HG02798 (cell line): ENCODE measurements around the gene AVPI1.

Source experiments
- ATAC-seq: cut with Tn5 transposase; IDR thresholded peaks from one replicate; pipeline ENCODE4 v1.9.1; 2021; ENCODE audit warnings: mild to moderate bottlenecking; ENCODE audit not compliant: unreplicated experiment, poor library complexity

AVPI1 gene, protein sequence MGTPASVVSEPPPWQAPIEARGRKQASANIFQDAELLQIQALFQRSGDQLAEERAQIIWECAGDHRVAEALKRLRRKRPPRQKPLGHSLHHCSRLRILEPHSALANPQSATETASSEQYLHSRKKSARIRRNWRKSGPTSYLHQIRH

DNA sequence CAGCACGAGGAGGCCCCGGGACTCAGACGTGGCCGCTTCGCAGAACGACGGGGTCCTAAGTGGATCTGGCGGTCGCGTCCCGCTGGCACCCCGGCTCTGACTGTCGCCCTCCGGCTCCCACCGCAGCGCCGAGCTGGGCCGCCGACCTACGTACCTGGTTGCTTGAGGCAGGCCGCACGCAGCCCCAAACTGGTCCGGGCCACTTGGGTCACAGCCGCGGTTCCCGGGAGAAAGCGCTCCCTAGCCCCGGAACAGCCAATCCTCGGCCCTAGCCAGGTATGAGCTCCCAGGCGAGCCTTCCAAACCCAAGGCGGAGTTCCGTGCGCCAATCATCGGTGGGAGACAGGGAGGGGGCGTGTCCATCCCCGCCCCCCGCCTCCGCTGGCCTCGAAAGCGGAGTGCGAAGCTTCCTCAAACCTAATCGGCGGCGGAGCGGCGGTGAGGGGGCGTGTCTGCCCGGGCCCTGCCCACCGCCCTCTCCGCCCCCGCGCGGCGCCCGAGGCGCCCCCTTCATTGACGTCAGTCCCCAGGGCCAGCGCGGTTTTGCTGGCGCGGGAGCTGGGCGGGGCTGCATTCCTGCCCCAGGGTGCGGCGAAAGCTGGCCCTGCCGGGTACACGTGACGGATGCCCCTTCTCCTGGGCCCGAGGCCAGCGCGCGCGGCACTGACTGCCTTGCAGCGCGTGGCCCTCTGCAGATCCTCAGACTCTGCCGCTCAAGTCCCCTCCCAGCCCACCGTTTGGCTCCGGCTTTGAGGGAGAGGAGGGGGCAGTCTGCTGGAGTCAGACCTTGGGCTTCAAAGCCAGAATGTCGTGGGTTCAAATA lies at the start of gene AVPI1:
AVPI1 (minus strand) TSS at position 280 of the 823 bp plus-strand sequence. CDS start 7,336 bp downstream, outside the sequence.
- ATAC-seq: peak; percentile 95

DNA sequence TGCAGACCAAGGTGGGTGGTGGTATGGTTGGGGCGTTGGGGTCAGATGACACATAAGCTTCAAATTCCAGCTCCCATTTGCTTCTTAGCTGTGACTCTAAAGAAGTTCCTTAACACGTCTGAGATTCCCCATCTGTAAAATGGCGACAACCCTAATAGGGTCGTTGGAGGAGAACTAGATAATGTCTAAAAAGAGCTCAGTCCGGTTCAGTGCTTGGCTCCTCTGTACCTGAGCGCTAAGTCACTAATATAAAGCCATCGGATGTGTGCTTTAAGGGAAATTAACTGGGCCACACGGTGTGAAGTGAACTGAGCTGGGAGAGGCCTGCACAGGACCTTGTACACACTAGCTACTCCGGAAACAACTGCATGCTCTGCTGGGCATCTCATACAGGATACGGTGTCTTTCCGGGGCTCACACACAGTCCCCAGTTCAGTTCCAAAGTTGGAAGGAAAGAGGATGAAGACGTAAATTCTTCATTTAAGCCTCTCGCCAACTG lies 49.4 kb upstream of the AVPI1 start:
- ATAC-seq: peak; percentile 29

GRCh38 chr10:97734021-97734420 lies 47.0 kb upstream of the AVPI1 start:
- no peak for ATAC-seq

- no peak for ATAC-seq
Observed at GRCh38 chr10:97733256-97733655, 46.2 kb upstream of the AVPI1 start.

DNA sequence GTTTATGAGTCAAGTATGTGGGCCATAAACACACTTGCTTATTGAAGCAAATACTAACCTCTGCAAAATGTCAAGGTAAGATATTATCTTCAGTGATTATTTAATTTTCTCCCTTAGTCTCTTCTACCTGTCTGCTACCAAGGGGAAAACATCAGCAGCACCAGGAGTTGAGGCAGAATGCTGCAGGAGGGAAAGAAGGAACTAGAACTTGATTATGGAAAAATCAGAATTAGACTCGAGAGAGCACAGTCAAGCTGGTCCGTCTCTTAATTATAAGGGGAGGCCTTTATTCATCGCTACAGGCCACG lies 45.0 kb upstream of the AVPI1 start:
- no peak for ATAC-seq

DNA sequence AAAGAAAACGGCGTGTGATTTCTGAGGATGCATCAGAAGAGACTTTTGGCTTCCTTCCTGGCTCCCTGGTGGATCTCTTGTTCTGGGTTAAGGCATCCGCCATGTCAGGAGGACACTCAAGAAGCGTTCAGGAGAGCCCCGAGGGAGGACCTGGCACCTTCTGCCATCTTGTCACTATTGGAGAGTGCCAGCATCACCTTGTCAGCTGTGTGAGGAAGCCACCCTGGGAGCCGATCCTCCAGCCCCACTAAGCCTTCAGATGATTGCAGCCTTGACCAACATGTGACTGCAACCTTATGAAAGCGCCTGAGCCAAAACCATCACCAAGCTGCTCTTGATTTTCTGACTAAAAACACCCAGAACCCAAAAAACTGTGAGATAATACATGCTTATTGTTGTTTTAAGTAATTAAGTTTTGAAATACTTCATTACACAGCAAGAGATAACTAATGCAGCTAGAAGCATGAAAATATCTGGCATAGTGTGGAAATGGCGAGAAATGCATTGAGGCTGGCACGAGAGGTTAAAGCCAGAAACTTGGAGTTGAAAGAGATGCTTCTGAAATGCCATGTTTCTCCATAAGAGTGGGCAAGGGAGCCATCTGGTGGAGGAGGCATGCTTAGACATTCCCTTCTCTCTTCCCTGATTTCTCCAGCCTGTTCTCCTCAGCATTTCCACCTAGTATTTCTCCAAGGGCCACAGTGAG lies 44.5 kb upstream of the AVPI1 start:
- peak; percentile 52 for ATAC-seq

GRCh38 chr10:97729014-97729413 lies 42.0 kb upstream of the AVPI1 start:
- ATAC-seq: no peak

DNA sequence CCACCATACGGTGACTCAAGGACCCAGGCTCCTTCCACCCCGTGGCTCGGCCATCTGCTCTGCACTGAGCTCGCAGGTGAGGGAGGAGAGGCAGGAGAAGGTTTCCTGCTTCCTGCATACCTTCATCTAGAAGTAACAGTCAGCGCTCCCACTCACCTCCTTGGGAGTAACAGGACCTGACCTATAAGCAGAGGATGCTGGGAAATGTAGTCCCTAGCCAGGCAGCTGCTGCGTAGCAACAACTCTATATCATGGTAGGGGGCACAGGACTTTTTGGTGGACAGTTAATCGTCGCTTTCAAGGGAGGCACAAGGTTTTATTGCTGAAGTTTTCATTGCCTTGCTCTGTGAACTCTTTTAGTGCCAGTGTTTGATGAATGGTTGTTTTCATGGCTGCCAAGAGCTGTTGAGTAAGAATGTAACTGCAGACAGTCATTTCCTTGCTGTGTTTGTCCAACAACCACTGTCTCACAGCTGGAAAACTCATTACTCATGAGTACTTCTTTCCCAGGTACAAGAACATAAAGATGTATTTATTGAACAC lies 39.7 kb upstream of the AVPI1 start:
- no peak for ATAC-seq

DNA sequence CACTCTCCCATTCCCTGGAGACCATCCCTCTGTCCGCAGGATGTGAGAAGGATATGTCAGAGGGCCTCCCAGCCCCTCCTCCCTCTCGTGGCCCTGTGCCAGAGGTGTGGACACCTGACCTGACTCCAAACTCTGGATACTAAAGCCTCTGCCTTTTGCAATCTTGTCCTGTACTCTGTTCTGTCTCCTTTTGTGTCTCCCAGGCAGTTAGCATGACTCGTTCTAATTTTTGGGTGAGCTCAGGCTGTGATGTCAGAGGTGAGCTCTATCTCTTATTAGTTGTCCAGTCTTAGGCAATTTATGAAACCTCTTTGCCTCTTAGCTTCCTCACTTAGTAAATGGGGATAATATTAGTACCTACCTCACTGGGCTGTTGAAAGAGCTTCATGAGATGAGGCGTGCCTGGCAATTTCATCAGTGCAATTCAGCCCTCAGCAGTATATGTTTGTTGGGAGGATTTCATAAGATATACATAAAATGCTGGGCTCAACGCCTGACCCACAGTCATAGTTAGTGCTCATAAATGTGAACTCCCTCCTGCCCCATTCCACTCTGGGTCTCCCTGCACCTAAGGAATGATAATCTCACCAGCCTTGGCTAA lies 37.4 kb upstream of the AVPI1 start:
- no peak for ATAC-seq

GRCh38 chr10:97723001-97723400 lies 36.0 kb upstream of the AVPI1 start:
- ATAC-seq: no peak

GRCh38 chr10:97721871-97722780 lies 35.1 kb upstream of the AVPI1 start:
- ATAC-seq: no peak

GRCh38 chr10:97719602-97720001 lies 32.6 kb upstream of the AVPI1 start:
- ATAC-seq: no peak

DNA sequence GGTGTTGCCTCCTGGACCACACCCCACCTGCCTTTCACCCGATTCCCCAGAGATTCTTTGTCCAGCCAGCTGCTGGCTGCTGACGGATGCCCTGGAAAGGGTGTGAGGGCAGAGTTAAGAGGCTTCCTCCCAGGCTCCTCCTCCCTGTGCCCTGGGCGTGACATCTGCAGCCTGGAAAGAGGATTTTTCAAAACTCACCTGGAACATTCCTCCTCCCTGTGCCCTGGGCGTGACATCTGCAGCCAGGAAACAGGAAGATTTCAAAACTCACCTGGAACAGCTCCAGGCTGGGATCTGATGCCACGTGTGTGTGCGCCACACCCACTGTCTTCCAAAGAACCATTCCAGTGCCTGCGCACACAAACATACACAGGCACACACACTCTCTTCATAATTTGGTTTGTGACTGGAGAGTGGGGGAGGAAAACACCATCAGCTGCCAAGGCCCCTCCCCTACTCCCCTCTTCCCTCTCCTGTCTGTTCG lies 31.7 kb upstream of the AVPI1 start:
- no peak for ATAC-seq

- ATAC-seq: no peak
Observed at GRCh38 chr10:97718178-97718577, 31.1 kb upstream of the AVPI1 start.

DNA sequence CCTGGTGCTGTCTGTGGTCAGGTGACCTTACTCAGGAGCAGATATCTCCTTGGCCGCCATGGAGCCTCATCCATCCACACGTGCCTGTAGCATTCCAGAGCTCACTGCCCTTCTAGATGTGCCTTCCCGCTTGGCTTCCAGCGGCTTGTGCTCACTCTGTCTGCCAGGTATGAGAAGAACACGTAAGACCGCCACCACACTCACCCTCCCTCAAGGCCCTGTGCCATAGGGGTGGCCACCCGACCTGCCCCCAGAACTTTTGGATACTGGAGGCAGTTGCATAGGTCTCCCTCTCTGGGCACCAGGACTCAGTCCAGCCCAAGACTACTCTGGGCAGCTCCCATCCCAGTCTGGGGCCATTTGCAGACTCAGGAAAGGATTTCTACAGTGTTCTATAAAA lies 30.6 kb upstream of the AVPI1 start:
- ATAC-seq: no peak

GRCh38 chr10:97715259-97715874 lies 28.3 kb upstream of the AVPI1 start:
- ATAC-seq: no peak

DNA sequence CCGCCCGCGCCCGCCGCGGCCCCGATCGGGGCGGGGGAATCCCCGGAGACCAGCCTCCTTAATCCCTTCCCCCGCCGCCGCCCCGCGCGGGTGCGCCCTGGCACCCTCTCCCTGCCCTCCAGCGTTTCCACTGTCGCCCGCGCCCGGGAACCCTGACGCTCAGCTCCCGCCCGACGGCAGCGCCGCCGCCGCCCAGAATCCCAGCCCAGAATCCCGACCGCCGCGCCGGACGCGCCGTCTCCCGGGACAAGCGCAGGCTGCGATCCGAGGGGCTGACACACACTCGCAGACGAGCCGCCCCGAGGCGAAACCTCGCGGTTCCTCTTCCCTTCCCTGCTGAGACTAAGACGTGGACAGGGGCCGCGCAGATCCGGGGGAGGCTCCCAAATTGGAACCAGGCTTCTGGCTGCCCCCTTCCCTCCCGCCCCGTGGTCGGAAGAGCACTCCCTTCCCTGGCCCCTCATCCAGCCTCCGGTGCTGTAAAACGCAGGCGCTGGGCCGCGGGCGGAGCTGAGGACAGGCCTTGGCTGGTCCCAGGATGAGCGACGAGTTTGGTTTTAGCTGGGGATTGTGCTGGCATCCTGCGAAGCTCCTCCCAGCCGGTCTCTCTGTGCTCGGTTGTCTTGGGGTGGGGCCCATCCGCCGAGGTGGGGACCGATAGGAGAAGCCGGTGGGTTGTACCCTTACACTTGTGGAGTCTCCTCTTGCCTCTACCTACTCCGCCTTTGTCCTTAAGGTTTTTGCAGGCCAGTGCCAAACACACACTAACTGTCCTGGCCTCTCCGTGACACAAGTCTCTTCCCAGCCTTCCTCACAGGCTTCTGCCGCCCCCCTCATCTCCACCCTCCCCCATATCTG lies 27.6 kb upstream of the AVPI1 start:
- ATAC-seq: peak; percentile 14

GRCh38 chr10:97713826-97714400 lies 26.9 kb upstream of the AVPI1 start:
- ATAC-seq: peak; percentile 78
